ENCODE measurements around the gene SARM1. TPM values are rescaled to one million over a fixed set of nuclear protein-coding genes. Genes with fewer than 3 reads are reported as not detected.
A peak's percentile ranks its signal among the peaks of the same experiment; 100 is the strongest.

The SARM1 gene
- total RNA-seq, 1 experiment from 2014 or later, result 37.7 TPM

DNA sequence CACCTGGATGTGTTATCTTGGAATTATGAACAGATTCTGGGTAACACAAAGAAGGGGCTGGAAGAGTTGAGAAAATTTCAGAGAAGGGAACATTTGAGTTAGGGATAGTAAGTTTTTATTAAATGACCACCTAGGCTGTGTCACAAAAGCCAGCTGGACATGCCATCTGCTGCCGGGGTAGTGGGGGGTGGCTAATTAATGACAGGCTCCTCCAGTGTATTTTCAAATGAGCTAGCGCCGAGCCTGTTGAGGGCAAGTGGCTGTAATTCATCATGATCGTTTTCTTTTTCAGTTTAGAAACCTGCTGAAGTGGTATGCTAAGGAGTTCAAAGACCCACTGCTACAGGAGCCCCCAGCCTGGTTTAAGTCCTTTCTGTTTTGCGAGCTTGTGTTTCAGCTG, 46.3 kb upstream of the SARM1 start:
- intact Hi-C loops (cut with micrococcal nuclease; ENCODE audit: unreplicated experiment), result no loop called here
- POLR2A ChIA-PET (ENCODE audit: low non-redundant PET), result no interaction called here

DNA sequence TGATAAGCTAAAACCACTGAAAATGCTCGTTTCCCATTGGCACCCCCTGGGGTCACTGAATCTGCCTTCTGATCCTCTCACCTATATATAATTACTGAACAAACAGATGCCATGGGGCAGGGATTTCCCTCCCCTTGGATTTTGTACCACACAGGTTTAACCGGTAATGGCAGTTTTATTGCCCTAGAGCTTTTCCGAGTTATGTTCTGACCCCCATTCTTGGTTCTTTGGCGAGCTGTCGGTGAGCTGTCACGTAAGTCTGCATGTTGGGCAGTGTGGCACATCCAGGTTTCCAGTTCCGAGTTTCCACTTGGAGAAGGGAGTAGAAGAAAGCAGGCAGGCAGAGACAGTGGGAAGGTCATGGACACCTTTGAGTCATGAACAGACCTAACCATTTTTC, 45.4 kb upstream of the SARM1 start:
- DNase-seq (ENCODE audit: low spot score), result no peak
- intact Hi-C loops (cut with micrococcal nuclease; ENCODE audit: unreplicated experiment), result no loop called here
- H3K27ac ChIP-seq (ENCODE audit: low read depth, low read length, poor library complexity, severe bottlenecking), result no peak overlapping the region
- H3K36me3 ChIP-seq (ENCODE audit: insufficient read depth, low read length, poor library complexity, severe bottlenecking), result peaks cover 49% of the 10 kb centered on the region
- H3K9me3 ChIP-seq (ENCODE audit: low read depth, low read length, poor library complexity, severe bottlenecking), result no peaks in the 10 kb centered on the region
- POLR2A ChIA-PET (ENCODE audit: low non-redundant PET), result no interaction called here
- no peaks in the 10 kb centered on the region for H3K27me3 ChIP-seq (replicated peaks; ENCODE audit: insufficient read depth, low read depth, low read length, poor library complexity)
- CTCF ChIA-PET, result no interaction called here
- H3K4me3 ChIP-seq (ENCODE audit: low read depth, low read length, poor library complexity, severe bottlenecking), result no peak overlapping the region
- BruUV-seq (replicated peaks), result no TSS peak
- peaks cover 21% of the 10 kb centered on the region for H3K4me1 ChIP-seq (ENCODE audit: insufficient read depth, low read length, poor library complexity, severe bottlenecking)
- TF ChIP-seq, protein P1, sequence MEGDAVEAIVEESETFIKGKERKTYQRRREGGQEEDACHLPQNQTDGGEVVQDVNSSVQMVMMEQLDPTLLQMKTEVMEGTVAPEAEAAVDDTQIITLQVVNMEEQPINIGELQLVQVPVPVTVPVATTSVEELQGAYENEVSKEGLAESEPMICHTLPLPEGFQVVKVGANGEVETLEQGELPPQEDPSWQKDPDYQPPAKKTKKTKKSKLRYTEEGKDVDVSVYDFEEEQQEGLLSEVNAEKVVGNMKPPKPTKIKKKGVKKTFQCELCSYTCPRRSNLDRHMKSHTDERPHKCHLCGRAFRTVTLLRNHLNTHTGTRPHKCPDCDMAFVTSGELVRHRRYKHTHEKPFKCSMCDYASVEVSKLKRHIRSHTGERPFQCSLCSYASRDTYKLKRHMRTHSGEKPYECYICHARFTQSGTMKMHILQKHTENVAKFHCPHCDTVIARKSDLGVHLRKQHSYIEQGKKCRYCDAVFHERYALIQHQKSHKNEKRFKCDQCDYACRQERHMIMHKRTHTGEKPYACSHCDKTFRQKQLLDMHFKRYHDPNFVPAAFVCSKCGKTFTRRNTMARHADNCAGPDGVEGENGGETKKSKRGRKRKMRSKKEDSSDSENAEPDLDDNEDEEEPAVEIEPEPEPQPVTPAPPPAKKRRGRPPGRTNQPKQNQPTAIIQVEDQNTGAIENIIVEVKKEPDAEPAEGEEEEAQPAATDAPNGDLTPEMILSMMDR (conservative IDR thresholded peaks at IDR 0.05; ENCODE audit: low read depth, low read length), result no peak

More for the DNA sequence above, 46.3 kb upstream of the SARM1 start:
- H3K4me1 ChIP-seq (ENCODE audit: insufficient read depth, low read length, poor library complexity, severe bottlenecking), result peaks cover 24% of the 10 kb centered on the region
- H3K27me3 ChIP-seq (replicated peaks; ENCODE audit: insufficient read depth, low read depth, low read length, poor library complexity), result no peaks in the 10 kb centered on the region
- peaks cover 49% of the 10 kb centered on the region for H3K36me3 ChIP-seq (ENCODE audit: insufficient read depth, low read length, poor library complexity, severe bottlenecking)
- BruUV-seq (replicated peaks), result no TSS peak
- H3K9me3 ChIP-seq (ENCODE audit: low read depth, low read length, poor library complexity, severe bottlenecking), result no peaks in the 10 kb centered on the region
- TF ChIP-seq, protein P1 (conservative IDR thresholded peaks at IDR 0.05; ENCODE audit: low read depth, low read length), result no peak
- H3K4me3 ChIP-seq (ENCODE audit: low read depth, low read length, poor library complexity, severe bottlenecking), result no peak overlapping the region
- no peak overlapping the region for H3K27ac ChIP-seq (ENCODE audit: low read depth, low read length, poor library complexity, severe bottlenecking)
- DNase-seq (ENCODE audit: low spot score), result no peak
- CTCF ChIA-PET, result interaction anchor here (1.1 kb wide), 1 partner anchor 10 kb away, joined by 3 read pairs; the partner anchor contains the start of genes IFT20 and TNFAIP1

DNA sequence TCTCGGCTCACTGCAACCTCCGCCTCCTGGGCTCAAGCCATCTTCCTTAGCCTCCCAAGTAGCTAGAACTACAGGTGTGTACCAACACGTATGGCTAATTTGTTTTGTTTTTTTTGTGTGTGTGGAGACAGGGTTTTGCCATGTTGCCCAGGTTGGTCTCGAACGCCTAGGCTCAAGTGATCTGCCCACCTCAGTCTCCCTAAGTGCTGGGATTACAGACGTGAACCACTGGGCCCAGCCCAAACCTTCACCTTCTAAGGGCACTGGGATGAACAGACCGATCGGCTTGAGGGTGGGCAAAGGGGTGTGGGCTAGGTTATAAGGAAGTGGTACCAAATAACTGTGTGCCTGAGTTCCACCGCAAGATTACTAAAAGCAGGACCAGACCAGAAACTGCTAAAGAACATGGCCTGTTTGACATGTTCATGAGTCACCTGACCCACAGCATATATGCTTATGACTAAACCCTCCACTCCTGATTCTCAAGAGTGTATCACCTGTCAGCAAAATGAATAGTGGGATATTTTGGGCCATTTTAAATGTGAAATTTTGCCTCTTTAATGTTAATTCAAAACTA, 44.4 kb upstream of the SARM1 start:
- Histone ChIP-seq H3K4me1 (ENCODE audit: insufficient read depth, low read length, poor library complexity, severe bottlenecking) (peaks cover 11% of the 10 kb centered on the region), H3K36me3 (ENCODE audit: insufficient read depth, low read length, poor library complexity, severe bottlenecking) (peaks cover 52% of the 10 kb centered on the region), H3K9me3 (ENCODE audit: low read depth, low read length, poor library complexity, severe bottlenecking) (no peaks in the 10 kb centered on the region), H3K27me3 (replicated peaks; ENCODE audit: insufficient read depth, low read depth, low read length, poor library complexity) (no peaks in the 10 kb centered on the region), H3K4me3 (ENCODE audit: low read depth, low read length, poor library complexity, severe bottlenecking) (no peak overlapping the region), H3K27ac (ENCODE audit: low read depth, low read length, poor library complexity, severe bottlenecking) (no peak overlapping the region)
- CTCF ChIA-PET, result no interaction called here
- DNase-seq (ENCODE audit: low spot score), result no peak
- intact Hi-C loops (cut with micrococcal nuclease; ENCODE audit: unreplicated experiment), result no loop called here
- no peak for TF ChIP-seq EZH2 (IDR thresholded peaks at IDR 0.05; ENCODE audit: borderline replicate concordance, low read depth, low read length, poor library complexity, severe bottlenecking)
- TF ChIP-seq, protein P1 (conservative IDR thresholded peaks at IDR 0.05; ENCODE audit: low read depth, low read length), result no peak
- BruUV-seq (replicated peaks), result TSS peak; percentile 7
- POLR2A ChIA-PET (ENCODE audit: low non-redundant PET), result no interaction called here

All from A673 (cell line).